Astrocyte of the spinal cord (primary cell): Measurements from ENCODE around the gene DUOXA2.

Experiments
- DNase-seq: peaks from one replicate; pipeline ENCODE4 v3.0.0; 2011; ENCODE audit warnings: low read depth, low spot score
- H3K4me3 ChIP-seq: 2 replicates; pipeline ENCODE4 v1.5.1; 2011; ENCODE audit warnings: low read depth, mild to moderate bottlenecking, low read length, moderate library complexity
- in situ Hi-C: cut with HindIII; loops from 2 replicates; pipeline ENCODE4 v1.10.0; 2017; ENCODE audit warnings: low sequenced_read_pairs
- TF ChIP-seq, protein P1 (sequence below): IDR thresholded peaks from 2 replicates; pipeline ENCODE4 v1.5.1; 2012; ENCODE audit warnings: low read depth, mild to moderate bottlenecking, low read length, inconsistent platforms

The DUOXA2 gene

DNA sequence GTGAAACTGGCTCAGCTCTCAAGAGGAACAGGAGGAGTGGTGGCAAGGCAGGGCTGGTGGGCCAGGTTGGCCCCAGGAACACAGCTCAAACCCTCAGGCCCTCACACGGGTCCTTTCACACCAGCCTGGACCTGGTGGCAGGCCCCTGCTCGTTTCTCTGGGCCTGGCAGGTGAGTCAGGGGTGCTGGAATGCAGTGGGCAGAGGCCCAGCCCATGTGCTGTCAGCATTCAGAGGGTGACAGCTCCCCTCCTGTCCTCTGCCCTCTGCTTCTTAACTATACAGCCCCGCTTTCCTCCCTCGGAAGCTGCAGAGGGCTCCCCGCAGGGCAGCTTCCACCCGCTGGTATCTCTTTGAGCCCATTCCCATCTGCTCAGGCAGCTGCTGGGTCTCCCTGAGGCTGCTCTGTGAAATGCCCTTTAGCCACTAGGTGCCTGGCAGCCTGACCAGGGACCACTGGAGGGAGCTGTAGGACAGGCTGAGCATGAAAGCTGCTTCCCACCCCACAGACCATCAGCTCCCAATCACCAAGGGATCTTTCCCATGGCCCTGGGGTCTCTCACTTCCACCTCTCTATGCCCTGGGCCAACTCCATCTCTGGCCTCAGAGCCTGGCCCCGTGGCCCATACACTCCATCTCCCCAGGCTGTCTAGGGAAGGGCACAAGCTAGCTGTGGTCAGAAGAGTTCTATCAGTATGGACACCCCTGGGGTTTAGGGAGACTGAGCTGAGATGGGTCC lies 48.8 kb downstream of the DUOXA2 start:
- peak; percentile 83 for DNase-seq
- TF ChIP-seq, protein P1, sequence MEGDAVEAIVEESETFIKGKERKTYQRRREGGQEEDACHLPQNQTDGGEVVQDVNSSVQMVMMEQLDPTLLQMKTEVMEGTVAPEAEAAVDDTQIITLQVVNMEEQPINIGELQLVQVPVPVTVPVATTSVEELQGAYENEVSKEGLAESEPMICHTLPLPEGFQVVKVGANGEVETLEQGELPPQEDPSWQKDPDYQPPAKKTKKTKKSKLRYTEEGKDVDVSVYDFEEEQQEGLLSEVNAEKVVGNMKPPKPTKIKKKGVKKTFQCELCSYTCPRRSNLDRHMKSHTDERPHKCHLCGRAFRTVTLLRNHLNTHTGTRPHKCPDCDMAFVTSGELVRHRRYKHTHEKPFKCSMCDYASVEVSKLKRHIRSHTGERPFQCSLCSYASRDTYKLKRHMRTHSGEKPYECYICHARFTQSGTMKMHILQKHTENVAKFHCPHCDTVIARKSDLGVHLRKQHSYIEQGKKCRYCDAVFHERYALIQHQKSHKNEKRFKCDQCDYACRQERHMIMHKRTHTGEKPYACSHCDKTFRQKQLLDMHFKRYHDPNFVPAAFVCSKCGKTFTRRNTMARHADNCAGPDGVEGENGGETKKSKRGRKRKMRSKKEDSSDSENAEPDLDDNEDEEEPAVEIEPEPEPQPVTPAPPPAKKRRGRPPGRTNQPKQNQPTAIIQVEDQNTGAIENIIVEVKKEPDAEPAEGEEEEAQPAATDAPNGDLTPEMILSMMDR, result peak; percentile 96
- no peak overlapping the region for H3K4me3 ChIP-seq
- in situ Hi-C loops, result no loop called here

DNA sequence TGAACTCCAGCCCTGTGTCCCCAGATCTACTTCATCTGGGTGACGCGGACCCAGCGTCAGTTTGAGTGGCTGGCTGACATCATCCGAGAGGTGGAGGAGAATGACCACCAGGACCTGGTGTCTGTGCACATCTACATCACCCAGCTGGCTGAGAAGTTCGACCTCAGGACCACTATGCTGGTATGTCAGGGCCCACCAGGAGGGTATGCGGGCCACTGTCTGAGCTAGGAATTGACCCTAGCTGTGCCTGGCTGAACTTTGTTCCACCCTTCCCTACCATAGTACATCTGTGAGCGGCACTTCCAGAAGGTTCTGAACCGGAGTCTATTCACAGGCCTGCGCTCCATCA lies 49.4 kb downstream of the DUOXA2 start:
- in situ Hi-C loops, result no loop called here
- no peak for DNase-seq
- TF ChIP-seq, protein P1, result no peak
- H3K4me3 ChIP-seq, result no peak overlapping the region

DNA sequence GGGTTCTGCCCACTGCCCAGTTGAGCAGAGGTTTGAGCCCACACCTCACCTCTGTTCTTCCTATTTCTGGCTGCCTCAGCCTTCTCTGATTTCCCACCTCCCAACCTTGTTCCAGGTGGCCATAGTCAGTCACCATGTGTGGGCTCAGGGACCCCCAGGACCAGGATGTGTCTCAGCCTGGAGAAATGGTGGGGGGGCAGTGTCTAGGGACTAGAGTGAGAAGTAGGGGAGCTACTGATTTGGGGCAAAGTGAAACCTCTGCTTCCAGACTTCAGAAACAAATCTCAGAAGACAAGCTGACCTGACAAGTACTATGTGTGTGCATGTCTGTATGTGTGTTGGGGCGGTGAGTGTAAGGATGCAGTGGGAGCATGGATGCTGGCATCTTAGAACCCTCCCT lies 50.8 kb downstream of the DUOXA2 start:
- TF ChIP-seq, protein P1, result no peak
- in situ Hi-C loops, result no loop called here
- no peak overlapping the region for H3K4me3 ChIP-seq
- DNase-seq, result no peak

DNA sequence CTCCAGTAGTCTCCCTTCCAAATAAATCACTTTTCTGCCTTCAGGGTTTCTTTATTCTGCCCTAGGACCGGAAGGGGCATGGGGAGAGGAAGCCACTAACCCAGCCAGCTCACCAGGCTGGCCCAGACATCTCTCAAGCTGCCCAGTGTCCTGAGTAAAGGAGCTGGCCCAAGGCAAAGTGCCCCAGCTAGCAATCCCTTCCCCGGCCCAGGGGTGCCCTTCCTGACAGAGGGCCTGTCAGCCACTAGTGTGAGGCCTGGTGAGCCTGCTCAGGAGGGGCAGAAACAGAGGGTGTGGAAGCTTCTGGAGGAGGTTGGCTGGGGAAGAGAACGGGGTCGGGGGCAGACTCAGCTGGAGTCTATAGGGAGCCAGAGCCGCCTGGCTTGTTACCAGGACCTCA lies 51.4 kb downstream of the DUOXA2 start:
- no peak for DNase-seq
- in situ Hi-C loops, result no loop called here
- H3K4me3 ChIP-seq, result no peak overlapping the region
- TF ChIP-seq, protein P1, result no peak

DNA sequence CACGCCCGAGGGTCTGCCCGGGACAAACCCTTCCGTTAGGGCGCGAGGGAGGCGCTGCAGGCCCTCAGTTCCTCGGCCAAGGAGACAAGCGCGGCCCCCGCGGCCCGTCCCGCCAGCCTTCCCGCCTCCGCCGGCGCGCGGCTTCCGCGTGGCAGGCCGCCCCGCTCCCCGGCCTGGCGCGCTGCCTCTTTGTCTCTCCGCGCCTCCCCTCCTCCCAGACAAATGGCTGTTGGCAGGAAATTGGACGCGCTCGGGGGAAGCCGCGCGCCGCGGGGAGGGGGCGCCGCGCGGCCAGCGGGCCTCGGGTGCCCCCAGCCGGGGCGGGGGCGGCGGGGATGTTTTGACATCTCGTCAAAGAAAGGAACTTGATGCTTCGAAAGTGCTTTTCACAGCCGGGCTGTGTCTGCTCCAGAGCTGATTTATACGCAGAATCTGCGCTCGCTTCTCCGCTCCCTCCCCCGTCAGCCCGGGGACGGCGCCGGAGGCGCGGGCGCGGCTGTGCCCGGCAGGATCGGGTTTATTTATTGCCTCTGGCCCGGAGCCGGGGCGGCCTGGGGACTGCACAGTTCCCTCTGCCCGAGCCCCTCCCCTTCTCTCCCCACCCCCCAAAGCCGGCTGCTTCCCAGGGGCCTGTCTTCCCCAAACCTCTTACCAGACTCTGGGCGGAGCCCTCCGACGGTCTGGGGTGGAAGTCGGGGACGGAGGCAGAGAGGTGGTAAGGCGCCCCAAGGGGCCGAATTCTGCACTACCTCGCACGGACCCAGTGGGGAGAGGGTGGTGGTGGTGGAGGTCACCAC lies 52.9 kb downstream of the DUOXA2 start:
- peak overlapping the region; percentile 49 for H3K4me3 ChIP-seq
- peak; percentile 80 for DNase-seq
- in situ Hi-C loops, result no loop called here
- TF ChIP-seq, protein P1, result peak; percentile 65

DNA sequence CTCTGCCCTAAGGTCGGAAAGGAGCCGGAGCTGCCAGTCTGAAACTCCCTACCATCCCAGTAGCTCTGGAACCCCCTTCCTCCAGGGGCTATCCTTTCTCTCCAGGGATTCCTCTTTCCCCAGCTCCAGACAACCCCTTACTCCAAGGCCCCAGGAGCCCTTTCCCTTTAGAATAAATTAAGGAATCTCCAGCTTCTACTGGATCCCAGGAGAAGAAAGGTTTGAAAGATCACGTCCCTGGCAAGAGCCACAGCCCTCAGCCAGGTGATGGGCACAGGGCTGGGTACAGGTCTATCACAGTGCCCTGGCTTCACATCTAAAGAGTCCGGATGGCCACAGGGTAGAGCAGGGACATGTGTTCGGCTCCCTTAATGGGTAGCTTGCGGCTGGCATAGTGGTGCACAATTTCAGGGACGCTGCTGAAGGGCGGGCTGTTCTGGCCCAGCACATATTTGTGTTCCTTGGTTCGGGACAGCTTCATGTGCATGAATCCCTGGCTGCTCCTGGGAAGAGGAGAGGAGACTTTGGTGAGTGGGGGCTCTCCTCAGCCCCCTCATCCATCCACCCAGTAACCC lies 53.6 kb downstream of the DUOXA2 start:
- peak overlapping the region; percentile 49 for H3K4me3 ChIP-seq
- in situ Hi-C loops, result no loop called here
- TF ChIP-seq, protein P1, result no peak
- no peak for DNase-seq
